Measurements from ENCODE around the gene SPATC1L.

Gene SPATC1L

DNA sequence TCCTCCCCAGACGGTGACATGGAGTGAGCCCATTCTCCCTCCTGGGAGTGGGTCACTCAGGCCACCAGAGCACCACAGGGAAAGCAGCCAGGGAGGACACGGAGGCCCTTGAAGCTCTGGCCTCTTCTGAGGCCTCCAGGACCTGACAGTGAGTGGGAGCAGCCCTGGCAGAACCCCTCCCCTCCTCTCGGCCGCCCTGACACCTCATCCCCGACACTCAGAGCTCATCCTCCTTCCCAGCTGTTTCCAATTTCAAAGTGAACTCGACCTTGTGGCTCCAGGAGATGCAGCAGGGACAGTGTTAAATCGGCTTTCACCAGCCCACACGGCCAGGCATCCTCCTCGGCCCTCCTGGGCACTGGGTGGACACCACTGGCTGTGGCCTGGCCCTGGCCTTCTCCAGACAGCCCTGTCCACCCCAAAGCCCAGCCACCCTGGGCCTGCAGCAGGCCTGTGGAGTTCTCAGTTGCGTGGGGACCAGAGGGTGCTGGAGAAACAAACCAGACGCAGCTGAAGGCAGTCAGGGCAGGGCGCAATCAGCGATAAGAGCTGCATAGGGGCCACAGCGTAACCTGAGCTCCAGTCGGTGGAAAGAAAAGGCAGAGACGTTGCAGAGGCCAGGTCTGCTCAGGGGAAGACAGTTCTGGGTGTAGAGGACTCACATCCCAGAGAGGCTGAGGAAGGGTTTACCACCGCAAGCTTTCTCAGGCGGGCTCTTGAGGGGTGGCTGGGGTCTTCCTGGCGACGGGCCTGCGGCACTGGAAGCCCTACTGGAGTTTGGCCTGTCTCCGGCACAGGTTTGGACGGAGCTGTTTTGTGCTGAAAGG is 55.9 kb downstream of the SPATC1L start:
- Histone ChIP-seq H4K8ac (ENCODE audit: low read length) (no peak overlapping the region), H2AFZ (ENCODE audit: low read depth, low read length) (no peak overlapping the region), H3K23ac (ENCODE audit: low read length in 2 of 2) (no peak overlapping the region), H2BK12ac (ENCODE audit: low read length in 2 of 2) (no peak overlapping the region), H3K9ac (ENCODE audit: low read length) (no peak overlapping the region), H4K91ac (ENCODE audit: low read length) (no peak overlapping the region), H2BK15ac (ENCODE audit: low read depth, poor library complexity, severe bottlenecking) (no peak overlapping the region), H3K4me1 (ENCODE audit: control insufficient read depth, insufficient read depth, low read depth, low read length) (peaks cover 2% of the 10 kb centered on the region), H3K79me1 (replicated peaks; ENCODE audit: low read length, poor library complexity, severe bottlenecking) (peaks cover 12% of the 10 kb centered on the region), H3K4me3 (ENCODE audit: insufficient read depth in 1 of 2, low read depth in 1 of 2, low read length in 2 of 2) (no peak overlapping the region), H2AK5ac (ENCODE audit: low read length, severe bottlenecking) (no peak overlapping the region), H2BK120ac (ENCODE audit: low read depth, low read length) (no peak overlapping the region), H3K9me3 (ENCODE audit: control insufficient read depth, low read length) (peaks cover 3% of the 10 kb centered on the region), H3K4ac (ENCODE audit: low read depth in 1 of 2, low read length in 2 of 2) (no peak overlapping the region), H3K27me3 (ENCODE audit: control insufficient read depth in 1 of 2, insufficient read depth in 1 of 2, low read length in 2 of 2) (no peaks in the 10 kb centered on the region), H3K4me2 (ENCODE audit: low read length, poor library complexity, severe bottlenecking) (no peak overlapping the region), H2BK5ac (ENCODE audit: low read depth, low read length, poor library complexity, severe bottlenecking) (no peak overlapping the region), H3K27ac (ENCODE audit: low read length, poor library complexity, severe bottlenecking) (no peak overlapping the region), H3K14ac (ENCODE audit: low read length in 2 of 2) (no peak overlapping the region), H3K36me3 (ENCODE audit: control insufficient read depth in 1 of 2, insufficient read depth in 2 of 2, low read depth in 1 of 2, low read length in 2 of 2) (peaks cover 89 to 91% of the 10 kb centered on the region in 2 experiments), H3K18ac (ENCODE audit: low read depth in 1 of 2, low read length in 2 of 2) (no peak overlapping the region)
- DNase-seq: peak; percentile 12
- WGBS: 76% methylated on average over 23 of the region's 23 CpGs

GRCh38 chr21:46127239-46128105 is 56.8 kb downstream of the SPATC1L start:
- DNase-seq: no peak
- Histone ChIP-seq H3K4me2 (ENCODE audit: low read length, poor library complexity, severe bottlenecking) (no peak overlapping the region), H3K18ac (ENCODE audit: low read depth in 1 of 2, low read length in 2 of 2) (no peak overlapping the region), H2BK12ac (ENCODE audit: low read length in 2 of 2) (no peak overlapping the region), H3K27me3 (ENCODE audit: control insufficient read depth in 1 of 2, insufficient read depth in 1 of 2, low read length in 2 of 2) (no peaks in the 10 kb centered on the region), H3K79me1 (replicated peaks; ENCODE audit: low read length, poor library complexity, severe bottlenecking) (peaks cover 18% of the 10 kb centered on the region), H3K4me1 (ENCODE audit: control insufficient read depth, insufficient read depth, low read depth, low read length) (peaks cover 4% of the 10 kb centered on the region), H2AFZ (ENCODE audit: low read depth, low read length) (no peak overlapping the region), H2BK15ac (ENCODE audit: low read depth, poor library complexity, severe bottlenecking) (no peak overlapping the region), H3K4me3 (ENCODE audit: insufficient read depth in 1 of 2, low read depth in 1 of 2, low read length in 2 of 2) (no peak overlapping the region), H2BK5ac (ENCODE audit: low read depth, low read length, poor library complexity, severe bottlenecking) (no peak overlapping the region), H4K8ac (ENCODE audit: low read length) (no peak overlapping the region), H3K9me3 (ENCODE audit: control insufficient read depth, low read length) (peaks cover 3% of the 10 kb centered on the region), H2AK5ac (ENCODE audit: low read length, severe bottlenecking) (no peak overlapping the region), H3K36me3 (ENCODE audit: control insufficient read depth in 1 of 2, insufficient read depth in 2 of 2, low read depth in 1 of 2, low read length in 2 of 2) (peaks cover 91 to 97% of the 10 kb centered on the region in 2 experiments), H3K14ac (ENCODE audit: low read length in 2 of 2) (no peak overlapping the region), H2BK120ac (ENCODE audit: low read depth, low read length) (no peak overlapping the region), H3K4ac (ENCODE audit: low read depth in 1 of 2, low read length in 2 of 2) (no peak overlapping the region), H4K91ac (ENCODE audit: low read length) (peak overlapping the region; percentile 19), H3K27ac (ENCODE audit: low read length, poor library complexity, severe bottlenecking) (no peak overlapping the region), H3K23ac (ENCODE audit: low read length in 2 of 2) (no peak overlapping the region), H3K9ac (ENCODE audit: low read length) (no peak overlapping the region)
- 95% methylated on average over 40 of the region's 40 CpGs for WGBS

DNA sequence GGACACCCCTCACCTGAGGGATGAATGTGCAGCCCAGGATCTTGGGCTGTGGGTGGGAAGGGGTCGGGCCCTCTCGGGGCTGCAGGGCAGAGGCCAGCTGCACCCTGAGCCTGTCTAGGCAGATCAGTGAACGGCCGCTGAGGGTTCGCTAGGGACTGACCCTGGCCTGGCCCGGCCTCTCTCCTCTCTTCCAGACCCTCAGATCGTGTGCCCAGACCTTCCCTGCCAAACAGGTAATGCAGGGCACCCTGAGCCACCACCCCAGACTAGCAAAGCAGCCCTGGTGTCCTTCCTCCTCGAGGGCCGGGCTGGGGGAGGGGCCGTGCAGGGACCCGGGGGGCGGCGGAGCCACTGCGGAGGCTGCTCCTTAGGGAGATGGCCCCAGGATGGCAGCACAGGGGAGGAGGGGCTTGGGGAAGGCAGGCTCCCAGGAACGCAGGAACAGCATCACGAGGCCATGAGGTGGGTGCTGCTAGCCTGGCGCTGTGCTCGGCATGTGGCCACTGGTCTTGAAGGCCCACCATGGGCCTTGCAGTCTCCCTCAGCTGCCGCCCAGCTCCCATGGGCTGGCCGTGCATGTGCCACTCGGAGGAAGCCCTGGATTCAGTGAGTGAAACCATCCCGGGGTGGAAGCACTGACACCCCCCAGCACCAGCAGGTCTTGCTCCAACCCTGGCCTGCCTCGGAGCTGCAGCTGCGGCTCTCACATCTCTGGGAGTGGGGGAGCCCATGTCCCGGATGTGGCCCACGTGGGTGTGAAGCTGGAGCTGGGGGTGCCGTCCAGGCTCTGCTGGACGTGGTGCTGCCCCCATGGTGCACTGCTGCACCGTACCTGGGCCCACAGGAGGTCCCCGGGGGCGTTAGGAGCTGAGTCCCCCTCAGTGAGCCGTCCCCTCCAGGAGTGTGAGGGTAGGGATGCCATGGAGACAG is 57.7 kb downstream of the SPATC1L start:
- H3K14ac ChIP-seq (ENCODE audit: low read length in 2 of 2): no peak overlapping the region
- H3K9me3 ChIP-seq (ENCODE audit: control insufficient read depth, low read length): peaks cover 3% of the 10 kb centered on the region
- no peak overlapping the region for H4K8ac ChIP-seq (ENCODE audit: low read length)
- peaks cover 93 to 97% of the 10 kb centered on the region in 2 experiments for H3K36me3 ChIP-seq (ENCODE audit: control insufficient read depth in 1 of 2, insufficient read depth in 2 of 2, low read depth in 1 of 2, low read length in 2 of 2)
- no peak overlapping the region for H3K4me3 ChIP-seq (ENCODE audit: insufficient read depth in 1 of 2, low read depth in 1 of 2, low read length in 2 of 2)
- no peak overlapping the region for H3K27ac ChIP-seq (ENCODE audit: low read length, poor library complexity, severe bottlenecking)
- no peak overlapping the region for H2AFZ ChIP-seq (ENCODE audit: low read depth, low read length)
- peaks cover 22% of the 10 kb centered on the region for H3K79me1 ChIP-seq (replicated peaks; ENCODE audit: low read length, poor library complexity, severe bottlenecking)
- H3K9ac ChIP-seq (ENCODE audit: low read length): no peak overlapping the region
- no peak overlapping the region for H3K18ac ChIP-seq (ENCODE audit: low read depth in 1 of 2, low read length in 2 of 2)
- H3K4ac ChIP-seq (ENCODE audit: low read depth in 1 of 2, low read length in 2 of 2): no peak overlapping the region
- H3K4me1 ChIP-seq (ENCODE audit: control insufficient read depth, insufficient read depth, low read depth, low read length): peaks cover 11% of the 10 kb centered on the region
- 97% methylated on average over 32 of the region's 32 CpGs for WGBS
- no peak overlapping the region for H3K4me2 ChIP-seq (ENCODE audit: low read length, poor library complexity, severe bottlenecking)
- no peak overlapping the region for H2BK120ac ChIP-seq (ENCODE audit: low read depth, low read length)
- H2BK15ac ChIP-seq (ENCODE audit: low read depth, poor library complexity, severe bottlenecking): no peak overlapping the region
- H2BK12ac ChIP-seq (ENCODE audit: low read length in 2 of 2): no peak overlapping the region
- no peak overlapping the region for H3K23ac ChIP-seq (ENCODE audit: low read length in 2 of 2)
- H3K27me3 ChIP-seq (ENCODE audit: control insufficient read depth in 1 of 2, insufficient read depth in 1 of 2, low read length in 2 of 2): no peaks in the 10 kb centered on the region
- no peak overlapping the region for H2BK5ac ChIP-seq (ENCODE audit: low read depth, low read length, poor library complexity, severe bottlenecking)
- no peak for DNase-seq
- H2AK5ac ChIP-seq (ENCODE audit: low read length, severe bottlenecking): no peak overlapping the region
- H4K91ac ChIP-seq (ENCODE audit: low read length): no peak overlapping the region
